B cell (primary cell): Measurements from ENCODE around the gene ITSN1. TPM values are rescaled to one million over a fixed set of nuclear protein-coding genes. Genes with fewer than 3 reads are reported as not detected.

Source experiments
- ATAC-seq: fragments of 200-7000 bp; cut with Tn5 transposase; one replicate; pipeline ENCODE4 v1.10.0; 2021; ENCODE audit warnings: low read depth, mild to moderate bottlenecking, moderate number of reproducible peaks, moderate library complexity
- CTCF ChIA-PET: fragments of 350-600 bp; sonication (Branson Sonifier 250); formaldehyde crosslinking; loops from one replicate; lab custom pipeline; 2021; ENCODE audit warnings: antibody characterized with exemption, inconsistent platforms; lab: Charles Lee
- POLR2A ChIA-PET: fragments of 350-600 bp; sonication (Branson Sonifier 250); formaldehyde crosslinking; loops from one replicate; lab custom pipeline; 2021; ENCODE audit warnings: antibody characterized with exemption; lab: Charles Lee
- DNase-seq: peaks from one replicate; pipeline ENCODE4 v3.0.0; 2013
- H2AFZ ChIP-seq: 2 replicates; pipeline ENCODE4 v1.6.1; 2012; ENCODE audit warnings: mild to moderate bottlenecking, low read depth, low read length; ENCODE audit not compliant: insufficient read depth, poor library complexity, severe bottlenecking
- H3K27ac ChIP-seq, 2 donors: 1 replicate in 1 of 2; 2 replicates in 1 of 2; pipeline ENCODE4 v1.5.1; 2012 to 2013; ENCODE audit warnings: low read length in 2 of 2, mild to moderate bottlenecking in 2 of 2, moderate library complexity in 1 of 2
- H3K27me3 ChIP-seq, 4 experiments: fragments of 200-600 bp in 1 of 4; sonication (generic) in 1 of 4; replicated peaks in 1 of 4; 1 replicate in 2 of 4; 2 replicates in 2 of 4; pipeline versions ENCODE4 v1.6.1 to v1.7.0; 2013 to 2016; ENCODE audit warnings: low read length in 3 of 4, mild to moderate bottlenecking in 2 of 4, mixed read lengths in 1 of 4, moderate library complexity in 1 of 4; ENCODE audit not compliant: insufficient read depth in 4 of 4, control insufficient read depth in 3 of 4; ENCODE audit errors: control extremely low read depth in 1 of 4
- H3K36me3 ChIP-seq, 2 experiments: replicated peaks in 1 of 2; 1 replicate in 1 of 2; 2 replicates in 1 of 2; pipeline versions ENCODE4 v1.6.1 to v1.7.1; 2013; ENCODE audit warnings: low read length in 1 of 2; ENCODE audit not compliant: insufficient read depth in 2 of 2, control insufficient read depth in 1 of 2; ENCODE audit errors: control extremely low read depth in 1 of 2, extremely low read depth in 1 of 2
- H3K4me1 ChIP-seq, 2 donors: fragments of 200-600 bp in 1 of 2; sonication (generic) in 1 of 2; 1 replicate in 1 of 2; 2 replicates in 1 of 2; pipeline versions ENCODE4 v1.5.1 to v1.6.1; 2013 to 2017; ENCODE audit warnings: low read length in 2 of 2; ENCODE audit not compliant: control insufficient read depth in 2 of 2, insufficient read depth in 2 of 2
- H3K4me2 ChIP-seq: replicated peaks from 2 replicates; pipeline ENCODE3; 2012; ENCODE audit warnings: mild to moderate bottlenecking, low read depth, low read length; ENCODE audit not compliant: poor library complexity, severe bottlenecking
- H3K4me3 ChIP-seq, 5 experiments: fragments of 200-600 bp in 1 of 5; sonication (generic) in 1 of 5; 1 replicate in 3 of 5; 2 replicates in 2 of 5; pipeline versions ENCODE4 v1.5.1 to v1.7.0; 2011 to 2016; ENCODE audit warnings: low read length in 4 of 5, mild to moderate bottlenecking in 4 of 5, low read depth in 2 of 5, control low read depth in 1 of 5, moderate library complexity in 1 of 5; ENCODE audit not compliant: insufficient read depth in 1 of 5; ENCODE audit errors: control extremely low read depth in 1 of 5, extremely low read depth in 1 of 5
- H3K79me2 ChIP-seq: fragments of 200-600 bp; sonication (generic); one replicate; pipeline ENCODE4 v1.6.0; 2016; ENCODE audit warnings: low read length; ENCODE audit not compliant: control insufficient read depth, insufficient read depth
- H3K9ac ChIP-seq: fragments of 200-600 bp; sonication (generic); 2 replicates; pipeline ENCODE4 v1.6.1; 2017; ENCODE audit warnings: mild to moderate bottlenecking, low read length, moderate library complexity
- H3K9me3 ChIP-seq, 3 donors: one replicate each; pipeline versions ENCODE4 v1.6.1 to v1.7.1; 2013; ENCODE audit warnings: low read length in 2 of 3; ENCODE audit not compliant: control insufficient read depth in 2 of 3, insufficient read depth in 1 of 3; ENCODE audit errors: control extremely low read depth in 1 of 3
- H4K20me1 ChIP-seq: 2 replicates; pipeline ENCODE4 v1.6.0; 2012; ENCODE audit warnings: mild to moderate bottlenecking, low read length; ENCODE audit not compliant: insufficient read depth, control insufficient read depth, poor library complexity, severe bottlenecking
- H3K27ac Mint-ChIP-seq: one replicate; pipeline ENCODE4 v1.8.0; 2021; ENCODE audit warnings: mixed read lengths
- H3K27me3 Mint-ChIP-seq: one replicate; pipeline ENCODE4 v1.8.0; 2021; ENCODE audit warnings: mixed read lengths
- H3K4me1 Mint-ChIP-seq: one replicate; pipeline ENCODE4 v1.8.0; 2021; ENCODE audit warnings: mixed read lengths
- H3K4me3 Mint-ChIP-seq: one replicate; pipeline ENCODE4 v1.8.0; 2021; ENCODE audit warnings: mixed read lengths
- H3K9me3 Mint-ChIP-seq: one replicate; pipeline ENCODE4 v1.8.0; 2022; ENCODE audit warnings: mixed read lengths; ENCODE audit not compliant: insufficient read depth
- CTCF ChIP-seq: fragments of 200-600 bp; IDR thresholded peaks from one replicate; pipeline ENCODE4 v1.8.0; 2022; ENCODE audit warnings: antibody characterized with exemption, mild to moderate bottlenecking
- EZH2 ChIP-seq: IDR thresholded peaks from 2 replicates; pipeline ENCODE4 v1.6.1; 2012; ENCODE audit warnings: borderline replicate concordance, low read depth, mild to moderate bottlenecking, moderate library complexity, low read length; ENCODE audit not compliant: insufficient read depth, poor library complexity, severe bottlenecking
- WGBS: methylation state at CpG from one replicate; pipeline ENCODE4 v1.1.5; 2013; ENCODE audit warnings: missing lambda C conversion rate; ENCODE audit not compliant: insufficient coverage; 5-methylcytosine and 5-hydroxymethylcytosine counted together
- intact Hi-C: fragments of 100-400 bp; cut with micrococcal nuclease; formaldehyde crosslinking; loops from one replicate; pipeline ENCODE4 v1.10.0; 2022
- polyA plus RNA-seq: library from polyadenylated mRNA; depleted of rRNA; stranded (reverse); fragments of >200 nt; gene quantifications from 2 replicates; pipeline ENCODE4 v1.2.3, GENCODE V29; 2012
- total RNA-seq, 2 donors: library from RNA; stranded (reverse); fragments of 120-200 nt in 1 of 2; gene quantifications; 1 replicate in 1 of 2; 2 replicates in 1 of 2; pipeline versions ENCODE4 v1.2.3 to v1.2.4, GENCODE V29; 2013 to 2022

Gene ITSN1
- total and polyA plus RNA-seq, 2 donors (not counting 1 experiment from before 2014, with no cell fraction given), result 0.31 to 2.4 TPM

GRCh38 chr21:33937931-33938339 lies 295.6 kb downstream of the ITSN1 start:
- H3K27ac ChIP-seq, result no peak overlapping the region
- Mint-ChIP-seq H3K27ac (no peak overlapping the region), H3K9me3 (no peaks in the 10 kb centered on the region), H3K4me3 (peak overlapping the region; percentile 44), H3K27me3 (no peaks in the 10 kb centered on the region), H3K4me1 (peaks cover 9% of the 10 kb centered on the region)
- H3K4me1 ChIP-seq, result peaks cover 0 to 16% of the 10 kb centered on the region in 2 donors
- H3K9ac ChIP-seq, result no peak overlapping the region
- H3K4me2 ChIP-seq, result no peak overlapping the region
- TF ChIP-seq EZH2 (no peak), CTCF (no peak)
- ATAC-seq (peak; percentile 24), DNase-seq (peak; percentile 35)
- ChIA-PET POLR2A (interaction anchor here (0.6 to 1.3 kb wide), 2 partner anchors 9 to 10 kb away, joined by 3 to 9 read pairs; no protein-coding TSS in a partner anchor), CTCF (interaction anchor here (0.7 to 5.5 kb wide), 6 partner anchors 9 to 410 kb away, joined by 3 to 39 read pairs (median 4); no protein-coding TSS in a partner anchor)
- H3K36me3 ChIP-seq, result no peaks in the 10 kb centered on the region
- H2AFZ ChIP-seq, result no peak overlapping the region
- no peaks in the 10 kb centered on the region for H4K20me1 ChIP-seq
- intact Hi-C loops, result no loop called here
- no peaks in the 10 kb centered on the region for H3K27me3 ChIP-seq
- H3K9me3 ChIP-seq, result no peaks in the 10 kb centered on the region
- WGBS, result 69% methylated on average over 5 of the region's 14 CpGs
- no peaks in the 10 kb centered on the region for H3K79me2 ChIP-seq
- H3K4me3 ChIP-seq, result no peak overlapping the region

GRCh38 chr21:33938381-33938780 lies 296.1 kb downstream of the ITSN1 start:
- Mint-ChIP-seq H3K27ac (no peak overlapping the region), H3K4me1 (peaks cover 9% of the 10 kb centered on the region), H3K27me3 (no peaks in the 10 kb centered on the region), H3K4me3 (no peak overlapping the region), H3K9me3 (no peaks in the 10 kb centered on the region)
- Histone ChIP-seq H3K79me2 (no peaks in the 10 kb centered on the region), H3K9ac (no peak overlapping the region), H3K9me3 (no peaks in the 10 kb centered on the region), H3K27me3 (no peaks in the 10 kb centered on the region), H3K4me2 (no peak overlapping the region), H3K27ac (no peak overlapping the region), H3K36me3 (no peaks in the 10 kb centered on the region), H3K4me3 (no peak overlapping the region), H2AFZ (no peak overlapping the region), H4K20me1 (no peaks in the 10 kb centered on the region), H3K4me1 (peaks cover 0 to 16% of the 10 kb centered on the region in 2 donors)
- ATAC-seq (no peak), DNase-seq (no peak)
- ChIA-PET POLR2A (interaction anchor here (1.3 kb wide), 1 partner anchor 9 kb away, joined by 3 read pairs; no protein-coding TSS in a partner anchor), CTCF (interaction anchor here (0.7 to 5.5 kb wide), 5 partner anchors 9 to 410 kb away, joined by 4 to 39 read pairs (median 5); no protein-coding TSS in a partner anchor)
- TF ChIP-seq EZH2, result no peak
- no peak for TF ChIP-seq CTCF
- no CpG with 5 or more reads among the region's 3 CpGs for WGBS
- intact Hi-C loops, result no loop called here
